Large intestine (tissue), 3 donors: ENCODE data around the gene SDE2. TPM values are rescaled to one million over a fixed set of nuclear protein-coding genes. Genes with fewer than 3 reads are reported as not detected.

Experiments used
- DNase-seq, 2 donors: peaks; one replicate each; pipeline versions ENCODE4 v3.0.0 to v3.0.0-alpha.2; 2013
- H3K27ac ChIP-seq: one replicate; pipeline ENCODE4 v1.5.1; 2013; ENCODE audit warnings: low read length
- H3K27me3 ChIP-seq: 2 replicates; pipeline ENCODE4 v1.6.1; 2013; ENCODE audit warnings: low read length; ENCODE audit not compliant: control insufficient read depth, insufficient read depth
- H3K36me3 ChIP-seq: 2 replicates; pipeline ENCODE4 v1.6.1; 2013; ENCODE audit warnings: low read length; ENCODE audit not compliant: control insufficient read depth, insufficient read depth
- H3K4me1 ChIP-seq: one replicate; pipeline ENCODE4 v1.6.1; 2013; ENCODE audit warnings: low read length; ENCODE audit not compliant: control insufficient read depth, insufficient read depth
- H3K4me3 ChIP-seq: one replicate; pipeline ENCODE4 v1.5.1; 2013; ENCODE audit warnings: low read length
- H3K9me3 ChIP-seq: one replicate; pipeline ENCODE4 v1.6.1; 2013; ENCODE audit warnings: mild to moderate bottlenecking, low read depth, low read length, moderate library complexity; ENCODE audit not compliant: control insufficient read depth
- WGBS: methylation state at CpG from one replicate; pipeline ENCODE4 v1.1.5; 2013; ENCODE audit warnings: low lambda C conversion rate; ENCODE audit not compliant: insufficient coverage; 5-methylcytosine and 5-hydroxymethylcytosine counted together
- polyA plus RNA-seq: library from polyadenylated mRNA; unstranded; fragments of 120-200 nt; gene quantifications from one replicate; pipeline ENCODE4 v1.2.1, GENCODE V29; 2013

The SDE2 gene
- polyA plus RNA-seq, 1 donor: 16.7 TPM

- Histone ChIP-seq H3K27me3 (no peaks in the 10 kb centered on the region), H3K36me3 (peaks cover 8% of the 10 kb centered on the region), H3K9me3 (no peaks in the 10 kb centered on the region), H3K27ac (peak overlapping the region; percentile 57), H3K4me1 (peaks cover 16% of the 10 kb centered on the region), H3K4me3 (peak overlapping the region; percentile 58)
- DNase-seq: peak in 1 of 2 donors; percentile 40
- WGBS: no CpG with 5 or more reads among the region's 19 CpGs
These were observed 450 bp downstream of the SDE2 start for GRCh38 chr1:225998560-225999226.

GRCh38 chr1:225996946-225997545, 2.1 kb downstream of the SDE2 start:
- DNase-seq: no peak
- H3K9me3 ChIP-seq: no peaks in the 10 kb centered on the region
- peaks cover 12% of the 10 kb centered on the region for H3K4me1 ChIP-seq
- no peak overlapping the region for H3K4me3 ChIP-seq
- H3K27me3 ChIP-seq: no peaks in the 10 kb centered on the region
- H3K36me3 ChIP-seq: peaks cover 19% of the 10 kb centered on the region
- WGBS: 80% methylated on average over 3 of the region's 5 CpGs
- H3K27ac ChIP-seq: no peak overlapping the region

- H3K36me3 ChIP-seq: peaks cover 27% of the 10 kb centered on the region
- peaks cover 12% of the 10 kb centered on the region for H3K4me1 ChIP-seq
- DNase-seq: no peak
- no peak overlapping the region for H3K27ac ChIP-seq
- H3K4me3 ChIP-seq: no peak overlapping the region
- H3K9me3 ChIP-seq: no peaks in the 10 kb centered on the region
- no peaks in the 10 kb centered on the region for H3K27me3 ChIP-seq
- WGBS: 30% methylated on average over 2 of the region's 4 CpGs
These were observed 3.0 kb downstream of the SDE2 start for GRCh38 chr1:225995919-225996864.

GRCh38 chr1:225990705-225991464, 8.3 kb downstream of the SDE2 start:
- H3K27me3 ChIP-seq: no peaks in the 10 kb centered on the region
- WGBS: 100% methylated on average over 1 of the region's 5 CpGs

GRCh38 chr1:225987491-225988316, 11.4 kb downstream of the SDE2 start:
- H3K9me3 ChIP-seq: no peaks in the 10 kb centered on the region
- no peaks in the 10 kb centered on the region for H3K27me3 ChIP-seq
- no peaks in the 10 kb centered on the region for H3K4me1 ChIP-seq
- no peak overlapping the region for H3K27ac ChIP-seq
- no peak overlapping the region for H3K4me3 ChIP-seq
- H3K36me3 ChIP-seq: peaks cover 62% of the 10 kb centered on the region
- 100% methylated on average over 2 of the region's 7 CpGs for WGBS
- DNase-seq: peak in 1 of 2 donors; percentile 8

More at GRCh38 chr1:225990705-225991464, 8.3 kb downstream of the SDE2 start:
- no peaks in the 10 kb centered on the region for H3K9me3 ChIP-seq
- H3K4me1 ChIP-seq: no peaks in the 10 kb centered on the region
- H3K36me3 ChIP-seq: peaks cover 57% of the 10 kb centered on the region
- H3K4me3 ChIP-seq: no peak overlapping the region
- no peak overlapping the region for H3K27ac ChIP-seq
- DNase-seq: no peak

- Histone ChIP-seq H3K27ac (no peak overlapping the region), H3K36me3 (peaks cover 55% of the 10 kb centered on the region)
- no CpG with 5 or more reads among the region's 3 CpGs for WGBS
These were observed 17.4 kb downstream of the SDE2 start for GRCh38 chr1:225981714-225982113.

GRCh38 chr1:225980005-225980836, 18.9 kb downstream of the SDE2 start:
- Histone ChIP-seq H3K27ac (no peak overlapping the region), H3K4me3 (no peak overlapping the region), H3K4me1 (no peaks in the 10 kb centered on the region), H3K36me3 (peaks cover 47% of the 10 kb centered on the region), H3K9me3 (peaks cover 7% of the 10 kb centered on the region), H3K27me3 (no peaks in the 10 kb centered on the region)
- WGBS: no CpG with 5 or more reads among the region's 5 CpGs
- peak in 1 of 2 donors; percentile 29 for DNase-seq

More at GRCh38 chr1:225981714-225982113, 17.4 kb downstream of the SDE2 start:
- no peak for DNase-seq
- Histone ChIP-seq H3K27me3 (no peaks in the 10 kb centered on the region), H3K4me1 (no peaks in the 10 kb centered on the region), H3K9me3 (peaks cover 7% of the 10 kb centered on the region), H3K4me3 (no peak overlapping the region)

- Histone ChIP-seq H3K9me3 (peaks cover 7% of the 10 kb centered on the region), H3K27ac (no peak overlapping the region), H3K4me3 (no peak overlapping the region), H3K4me1 (no peaks in the 10 kb centered on the region), H3K27me3 (no peaks in the 10 kb centered on the region), H3K36me3 (peaks cover 42% of the 10 kb centered on the region)
- no CpG with 5 or more reads among the region's 1 CpG for WGBS
- no peak for DNase-seq
These were observed 19.7 kb downstream of the SDE2 start for GRCh38 chr1:225979421-225979820.
